ENCODE measurements around the gene CHRNA4.

Gene CHRNA4

GRCh38 chr20:63305393-63305792 is 55.8 kb downstream of the CHRNA4 start:
- TF ChIP-seq CTCF (IDR thresholded peaks at IDR 0.05; ENCODE audit: borderline replicate concordance, insufficient read depth, low read depth, low read length): no peak
- H3K4me3 ChIP-seq (ENCODE audit: low read depth, low read length): no peak overlapping the region

- no peak for TF ChIP-seq CTCF (IDR thresholded peaks at IDR 0.05; ENCODE audit: borderline replicate concordance, insufficient read depth, low read depth, low read length)
- H3K4me3 ChIP-seq (ENCODE audit: low read depth, low read length): no peak overlapping the region
Measured at GRCh38 chr20:63303095-63303666, 58.0 kb downstream of the CHRNA4 start.

- no peak for TF ChIP-seq CTCF (IDR thresholded peaks at IDR 0.05; ENCODE audit: borderline replicate concordance, insufficient read depth, low read depth, low read length)
Measured at GRCh38 chr20:63301671-63302070, 59.5 kb downstream of the CHRNA4 start.

GRCh38 chr20:63298731-63299312 is 62.3 kb downstream of the CHRNA4 start:
- H3K4me3 ChIP-seq (ENCODE audit: low read depth, low read length): no peak overlapping the region
- no peak for TF ChIP-seq CTCF (IDR thresholded peaks at IDR 0.05; ENCODE audit: borderline replicate concordance, insufficient read depth, low read depth, low read length)

More at GRCh38 chr20:63301671-63302070, 59.5 kb downstream of the CHRNA4 start:
- no peak overlapping the region for H3K4me3 ChIP-seq (ENCODE audit: low read depth, low read length)

- no peak for TF ChIP-seq CTCF (IDR thresholded peaks at IDR 0.05; ENCODE audit: borderline replicate concordance, insufficient read depth, low read depth, low read length)
- H3K4me3 ChIP-seq (ENCODE audit: low read depth, low read length): no peak overlapping the region
Measured at GRCh38 chr20:63297796-63298572, 63.2 kb downstream of the CHRNA4 start.

- H3K4me3 ChIP-seq (ENCODE audit: low read depth, low read length): no peak overlapping the region
- no peak for TF ChIP-seq CTCF (IDR thresholded peaks at IDR 0.05; ENCODE audit: borderline replicate concordance, insufficient read depth, low read depth, low read length)
Measured at GRCh38 chr20:63297371-63297781, 63.8 kb downstream of the CHRNA4 start.
